MM.1S (cell line): ENCODE measurements around the gene JPT2.

Experiments used
- EZH2phosphoT487 ChIP-seq: fragments of 300-600 bp; sonication (generic); IDR thresholded peaks from 2 replicates; pipeline ENCODE4 v1.6.1; 2018; ENCODE audit warnings: antibody characterized with exemption, low read length
- TF ChIP-seq, protein P1 (sequence below): fragments of 300-600 bp; sonication (generic); IDR thresholded peaks from 2 replicates; pipeline ENCODE4 v1.5.1; 2016; ENCODE audit warnings: antibody characterized with exemption, low read length, mixed read lengths

DNA sequence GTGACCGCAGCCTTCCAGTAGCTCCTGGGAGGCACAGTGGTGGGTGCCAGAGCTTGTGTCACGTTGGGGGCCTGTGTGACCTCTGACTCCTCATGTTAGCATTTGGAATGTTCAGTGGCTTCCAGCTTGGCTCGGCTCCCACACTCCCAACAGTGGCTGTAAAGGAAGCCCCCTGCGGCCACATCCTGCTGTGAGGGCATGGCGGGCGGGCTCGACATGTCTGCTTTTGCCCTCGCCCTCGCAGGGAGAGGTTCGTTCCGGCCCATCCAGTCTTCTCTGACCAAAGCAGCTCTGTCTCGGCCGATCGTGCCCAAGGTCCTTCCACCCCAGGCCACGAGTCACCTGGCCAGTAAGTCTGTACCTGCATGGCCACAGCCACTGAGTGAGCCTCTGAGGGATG is 12.2 kb upstream of the JPT2 start:
- TF ChIP-seq EZH2phosphoT487, result no peak
- TF ChIP-seq, protein P1, sequence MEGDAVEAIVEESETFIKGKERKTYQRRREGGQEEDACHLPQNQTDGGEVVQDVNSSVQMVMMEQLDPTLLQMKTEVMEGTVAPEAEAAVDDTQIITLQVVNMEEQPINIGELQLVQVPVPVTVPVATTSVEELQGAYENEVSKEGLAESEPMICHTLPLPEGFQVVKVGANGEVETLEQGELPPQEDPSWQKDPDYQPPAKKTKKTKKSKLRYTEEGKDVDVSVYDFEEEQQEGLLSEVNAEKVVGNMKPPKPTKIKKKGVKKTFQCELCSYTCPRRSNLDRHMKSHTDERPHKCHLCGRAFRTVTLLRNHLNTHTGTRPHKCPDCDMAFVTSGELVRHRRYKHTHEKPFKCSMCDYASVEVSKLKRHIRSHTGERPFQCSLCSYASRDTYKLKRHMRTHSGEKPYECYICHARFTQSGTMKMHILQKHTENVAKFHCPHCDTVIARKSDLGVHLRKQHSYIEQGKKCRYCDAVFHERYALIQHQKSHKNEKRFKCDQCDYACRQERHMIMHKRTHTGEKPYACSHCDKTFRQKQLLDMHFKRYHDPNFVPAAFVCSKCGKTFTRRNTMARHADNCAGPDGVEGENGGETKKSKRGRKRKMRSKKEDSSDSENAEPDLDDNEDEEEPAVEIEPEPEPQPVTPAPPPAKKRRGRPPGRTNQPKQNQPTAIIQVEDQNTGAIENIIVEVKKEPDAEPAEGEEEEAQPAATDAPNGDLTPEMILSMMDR, result no peak
